ENCODE data around the gene CUL7.

GRCh38 chr6:43012364-43012763 is 41.3 kb downstream of the CUL7 start:
- TF ChIP-seq CTCF (IDR thresholded peaks at IDR 0.05) (no peak), EZH2 (IDR thresholded peaks at IDR 0.05; ENCODE audit: borderline replicate concordance, insufficient read depth, low read depth, low read length, poor library complexity, severe bottlenecking) (no peak)

Data from B cell (primary cell).